A549 treated with dexamethasone at 1 μM for 4 hours (cell line): Measurements from ENCODE around the gene INPP5B. TPM values are rescaled to one million over a fixed set of nuclear protein-coding genes. Genes with fewer than 3 reads are reported as not detected.

Source experiments
- total RNA-seq: library from RNA; stranded (reverse); fragments of 200-300 nt; extraction: Qiagen RNA extraction; gene quantifications from 5 replicates; pipeline ENCODE4 v1.2.3, GENCODE V29; 2022

The INPP5B gene
- 4.3 to 5.4 TPM (median 4.6 TPM) in 5 replicates for total RNA-seq

DNA sequence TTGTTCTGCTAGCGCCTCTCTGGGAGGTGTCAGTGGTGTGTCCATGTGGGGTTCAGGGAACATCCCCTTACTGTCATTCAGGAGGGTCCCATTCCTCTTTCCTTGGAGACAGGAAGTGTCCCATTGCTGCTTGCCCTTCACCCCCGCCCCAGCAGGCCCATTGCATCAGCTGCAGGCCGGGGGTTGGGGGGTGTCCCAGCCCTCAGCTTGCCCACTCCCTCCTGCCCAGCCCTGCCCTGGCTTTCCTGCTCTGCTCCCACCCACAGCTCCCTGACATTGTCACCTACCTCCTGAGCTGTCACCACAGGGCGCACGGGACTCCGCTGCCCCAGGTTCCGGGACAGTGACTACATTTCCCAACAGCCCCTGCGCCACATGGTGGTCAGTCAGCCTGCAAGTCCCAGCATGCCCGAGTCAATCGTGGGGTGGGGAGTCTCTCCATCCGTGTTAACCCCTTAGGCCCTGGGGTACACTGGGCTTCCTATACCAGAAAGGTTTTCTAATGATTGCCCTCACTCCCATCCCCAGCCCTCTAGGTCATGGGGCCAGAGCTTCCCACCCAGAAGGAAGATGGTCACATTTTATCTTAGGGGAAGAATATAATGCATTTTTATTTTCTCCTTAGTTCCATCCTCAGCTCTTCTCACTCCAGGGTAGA lies at the start of gene INPP5B:
TSS of gene INPP5B (minus strand) at position 351 of the 658 bp plus-strand sequence. CDS start 745 bp downstream, outside the sequence.

DNA sequence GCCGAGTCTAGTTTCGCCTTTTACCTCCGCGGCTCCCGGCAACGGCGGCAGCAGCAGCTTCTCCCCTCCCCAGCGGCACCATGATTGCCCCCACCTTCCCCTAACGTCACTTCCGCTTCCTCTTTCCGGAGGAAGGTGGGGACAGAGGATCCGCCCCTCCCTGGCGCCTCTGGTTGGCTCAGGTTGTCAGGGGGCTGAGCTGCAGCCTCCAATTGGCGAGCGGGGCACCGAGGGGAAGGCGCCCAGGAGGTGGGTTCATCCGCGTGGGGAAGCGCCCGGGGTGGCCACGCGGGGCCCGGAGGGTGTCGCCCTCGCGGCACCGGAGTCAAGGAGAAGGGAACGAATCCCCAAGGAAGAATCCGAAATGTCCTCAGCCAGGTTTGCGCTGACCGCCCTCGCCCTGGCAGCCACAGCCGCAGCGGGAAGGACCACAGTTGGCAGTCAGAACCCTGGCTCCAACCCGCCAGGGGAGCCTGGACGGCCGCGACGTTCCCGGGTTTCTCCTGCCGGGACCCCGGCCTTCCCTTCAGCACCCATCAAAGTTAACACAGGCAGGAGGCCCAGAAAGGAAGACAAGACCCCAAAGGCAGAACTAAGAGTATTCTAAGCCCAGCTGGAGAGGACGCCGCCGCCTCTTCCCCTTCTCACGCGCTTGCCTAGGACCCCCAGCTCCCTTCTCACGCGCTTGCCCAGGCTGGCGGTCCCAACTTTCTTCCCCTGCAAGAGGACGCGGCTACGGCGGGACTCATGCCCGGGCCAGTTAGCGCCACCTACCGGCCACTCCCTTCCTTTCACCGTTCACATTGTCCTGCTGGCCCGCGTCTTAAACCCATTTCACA lies 87.1 kb downstream of the INPP5B start, which contains the start of gene MTF1:
TSS of gene MTF1 (minus strand) at position 86 of the 839 bp plus-strand sequence. CDS start 1,934 bp downstream, outside the sequence.

Other genes starting within 250 kb of the INPP5B start
- 0.98 to 2.3 TPM (median 1.2 TPM) in 5 replicates for gene EPHA10, start 181.9 kb downstream of the INPP5B start, total RNA-seq
- gene MANEAL, start 153.2 kb downstream of the INPP5B start, total RNA-seq: 20.6 to 26.6 TPM (median 26.3 TPM) in 5 replicates
- gene C1orf122, start 139.3 kb downstream of the INPP5B start, total RNA-seq: 35.9 to 53.8 TPM (median 48.8 TPM) in 5 replicates
- gene YRDC, start 138.8 kb downstream of the INPP5B start, total RNA-seq: 12.4 to 16.3 TPM (median 14.8 TPM) in 5 replicates
- 4.2 to 6.5 TPM (median 5.8 TPM) in 5 replicates for gene MTF1, start 87.5 kb downstream of the INPP5B start, total RNA-seq
- gene SF3A3, start 43.0 kb upstream of the INPP5B start, total RNA-seq: 51.7 to 86.5 TPM (median 58.0 TPM) in 5 replicates
- 9.6 to 12.4 TPM (median 10.2 TPM) in 5 replicates for gene FHL3, start 58.5 kb upstream of the INPP5B start, total RNA-seq
- 45.4 to 62.0 TPM (median 51.5 TPM) in 5 replicates for gene UTP11, start 65.7 kb upstream of the INPP5B start, total RNA-seq
- 0.05 TPM in 2 of 5 replicates, not detected in the others for gene POU3F1, start 99.7 kb upstream of the INPP5B start, total RNA-seq